Stimulated activated CD8-positive, alpha-beta memory T cell treated with anti-CD3 and anti-CD28 coated beads, Interleukin-15, amount 100 ng/mL, for 48 hours (primary cell): Measurements from ENCODE around the gene PTPN9.
"Not testable (repeated sequence)": the region's sequence is repeated elsewhere in the genome, so short reads cannot be mapped to it uniquely, and the experiment has no call there.

Experiments
- DNase-seq, 2 donors: peaks; one replicate each; pipeline ENCODE4 v3.0.0-alpha.2; 2020; ENCODE audit warnings: low read depth in 2 of 2

Gene PTPN9

GRCh38 chr15:75454471-75455378, 124.4 kb downstream of the PTPN9 start:
- peak; percentile 71 to 74 for DNase-seq

- DNase-seq: peak; percentile 95 to 96
Measured at GRCh38 chr15:75453703-75454470, 125.2 kb downstream of the PTPN9 start.

- DNase-seq: peak; percentile 59 to 70
Measured at GRCh38 chr15:75452865-75453702, 126.0 kb downstream of the PTPN9 start.

- peak; percentile 57 to 72 for DNase-seq
Measured at GRCh38 chr15:75452364-75452864, 126.7 kb downstream of the PTPN9 start.

- DNase-seq: peak; percentile 98
Measured at GRCh38 chr15:75451674-75452363, 127.3 kb downstream of the PTPN9 start, which contains the start of gene SIN3A. Gene SIN3A, minus strand, starts transcription at chr15:75451690. Its CDS starts 21,315 bp downstream, at chr15:75430375.

- no peak for DNase-seq
Measured at GRCh38 chr15:75451202-75451673, 127.9 kb downstream of the PTPN9 start.

- DNase-seq: peak; percentile 96 to 97
Measured at GRCh38 chr15:75450307-75451201, 128.6 kb downstream of the PTPN9 start.

- DNase-seq: no peak
Measured at GRCh38 chr15:75449585-75450306, 129.4 kb downstream of the PTPN9 start.

- not testable (repeated sequence) for DNase-seq
Measured at GRCh38 chr15:75448171-75448570, 130.9 kb downstream of the PTPN9 start.

- peak in 1 of 2 donors; percentile 12 for DNase-seq
Measured at GRCh38 chr15:75446151-75446550, 133.0 kb downstream of the PTPN9 start.

GRCh38 chr15:75445324-75445723, 133.8 kb downstream of the PTPN9 start:
- DNase-seq: not testable (repeated sequence)

GRCh38 chr15:75443972-75444453, 135.1 kb downstream of the PTPN9 start:
- not testable (repeated sequence) for DNase-seq

- DNase-seq: no peak
Measured at GRCh38 chr15:75437721-75438120, 141.4 kb downstream of the PTPN9 start.

GRCh38 chr15:75436881-75437280, 142.2 kb downstream of the PTPN9 start:
- no peak for DNase-seq

GRCh38 chr15:75431682-75432081, 147.4 kb downstream of the PTPN9 start:
- DNase-seq: no peak

- DNase-seq: no peak
Measured at GRCh38 chr15:75431270-75431669, 147.8 kb downstream of the PTPN9 start.

GRCh38 chr15:75430259-75430658, 148.9 kb downstream of the PTPN9 start:
- no peak for DNase-seq

GRCh38 chr15:75428152-75428551, 151.0 kb downstream of the PTPN9 start:
- no peak for DNase-seq
